ENCODE measurements around the gene HDHD3. TPM values are rescaled to one million over a fixed set of nuclear protein-coding genes. Genes with fewer than 3 reads are reported as not detected.

The HDHD3 gene
- total RNA-seq, 1 experiment from 2014 or later = 11.6 TPM

DNA sequence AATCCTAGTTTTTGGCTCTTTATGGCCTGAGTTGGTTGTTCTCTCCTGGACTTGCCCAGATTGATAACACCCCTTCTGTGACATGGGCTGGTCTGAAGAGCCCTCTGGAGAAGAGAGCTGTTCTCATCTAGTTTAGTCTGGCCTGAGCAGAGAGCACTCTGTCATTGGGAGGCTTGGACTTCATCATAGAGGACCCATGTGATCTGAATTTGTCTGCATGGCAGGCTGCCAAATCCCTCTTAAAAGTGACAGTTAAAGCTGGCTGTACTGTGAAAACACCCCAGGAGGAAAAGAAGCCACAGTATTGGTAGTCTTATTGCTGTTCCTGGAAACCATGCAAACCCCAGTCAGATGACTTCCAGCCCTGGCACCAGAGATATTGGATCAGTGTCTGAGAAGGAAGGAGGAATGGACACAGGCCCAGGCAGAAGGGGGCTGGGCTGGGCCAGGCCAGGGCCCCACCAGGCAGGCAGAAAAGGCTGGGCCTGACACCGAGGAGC, 33.0 kb downstream of the HDHD3 start:
- Histone ChIP-seq H3K27me3 (ENCODE audit: low read length) (0 out of 2 replicates have a peak, but pooled peaks cover 3% of the 10 kb centered on the region), H3K4me3 (ENCODE audit: low read length) (no peak overlapping the region), H3K27ac (ENCODE audit: low read length) (no peak overlapping the region), H4K20me1 (ENCODE audit: insufficient read depth, low read depth, low read length) (no peaks in the 10 kb centered on the region), H3K9ac (ENCODE audit: low read length) (no peak overlapping the region), H3K36me3 (ENCODE audit: insufficient read depth, low read length) (no peaks in the 10 kb centered on the region), H2AFZ (ENCODE audit: low read length) (peak overlapping the region; percentile 65; the same call in 1 of the 2 replicates), H3K9me2 (replicated peaks; ENCODE audit: insufficient read depth, low read length) (no peaks in the 10 kb centered on the region), H3K4me1 (ENCODE audit: low read length) (peaks cover 14% of the 10 kb centered on the region), H3K4me2 (ENCODE audit: low read depth, low read length, poor library complexity, severe bottlenecking) (no peak overlapping the region), H3K9me3 (ENCODE audit: low read length) (no peaks in the 10 kb centered on the region), H3K79me2 (ENCODE audit: low read length) (no peaks in the 10 kb centered on the region)
- DNase-seq = no peak

GRCh38 chr9:113341712-113342410, 34.9 kb downstream of the HDHD3 start:
- H3K4me2 ChIP-seq (ENCODE audit: low read depth, low read length, poor library complexity, severe bottlenecking) = no peak overlapping the region
- DNase-seq = no peak

DNA sequence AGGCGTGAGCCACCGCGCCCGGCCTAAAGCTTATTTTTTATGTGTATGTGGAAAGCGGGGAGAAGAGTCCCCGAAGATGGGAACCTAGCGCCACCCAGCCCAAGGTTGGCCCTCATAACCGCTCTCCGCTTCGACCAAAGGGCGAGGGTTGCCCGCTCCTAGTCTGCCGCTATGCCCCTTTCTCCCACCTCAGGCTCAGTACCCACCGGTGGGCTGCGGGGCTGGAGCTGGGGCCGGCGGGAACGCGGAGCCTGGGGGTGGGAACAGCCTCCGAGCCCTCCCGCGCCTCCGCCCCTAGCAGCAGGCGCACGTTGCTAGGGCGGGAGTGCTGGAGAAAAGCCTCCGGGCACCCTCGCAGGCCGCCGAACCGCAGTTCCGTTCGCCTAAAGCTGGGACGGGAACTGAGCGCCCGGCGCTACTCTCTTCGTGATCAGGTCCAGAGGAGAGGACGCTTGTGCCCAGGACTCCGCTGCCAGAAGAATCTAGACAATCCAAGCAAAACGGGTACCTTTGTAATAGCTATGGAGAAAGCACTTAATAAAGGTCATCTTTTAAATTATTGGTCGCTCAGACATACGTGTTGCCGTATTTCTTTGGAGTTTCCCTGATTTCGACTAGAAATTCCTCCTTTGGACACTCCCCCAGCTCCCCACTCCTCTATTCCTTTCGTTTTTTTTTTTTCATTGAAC, 36.6 kb downstream of the HDHD3 start, which contains the start of gene WDR31:
WDR31 (minus strand) TSS at position 265 of the 689 bp plus-strand sequence. CDS start 8,253 bp downstream, outside the sequence.
- Histone ChIP-seq H3K4me1 (ENCODE audit: low read length) (peaks cover 14% of the 10 kb centered on the region), H3K27ac (ENCODE audit: low read length) (no peak within 1 kb of the TSS)

More at GRCh38 chr9:113341712-113342410, 34.9 kb downstream of the HDHD3 start:
- Histone ChIP-seq H4K20me1 (ENCODE audit: insufficient read depth, low read depth, low read length) (no peaks in the 10 kb centered on the region), H3K27ac (ENCODE audit: low read length) (no peak overlapping the region), H3K9me2 (replicated peaks; ENCODE audit: insufficient read depth, low read length) (no peaks in the 10 kb centered on the region), H3K4me1 (ENCODE audit: low read length) (peaks cover 14% of the 10 kb centered on the region), H3K9me3 (ENCODE audit: low read length) (no peaks in the 10 kb centered on the region), H3K27me3 (ENCODE audit: low read length) (0 out of 2 replicates have a peak, but pooled peaks cover 3% of the 10 kb centered on the region), H3K9ac (ENCODE audit: low read length) (no peak overlapping the region), H3K4me3 (ENCODE audit: low read length) (no peak overlapping the region), H2AFZ (ENCODE audit: low read length) (no peak overlapping the region), H3K36me3 (ENCODE audit: insufficient read depth, low read length) (no peaks in the 10 kb centered on the region), H3K79me2 (ENCODE audit: low read length) (no peaks in the 10 kb centered on the region)

DNA sequence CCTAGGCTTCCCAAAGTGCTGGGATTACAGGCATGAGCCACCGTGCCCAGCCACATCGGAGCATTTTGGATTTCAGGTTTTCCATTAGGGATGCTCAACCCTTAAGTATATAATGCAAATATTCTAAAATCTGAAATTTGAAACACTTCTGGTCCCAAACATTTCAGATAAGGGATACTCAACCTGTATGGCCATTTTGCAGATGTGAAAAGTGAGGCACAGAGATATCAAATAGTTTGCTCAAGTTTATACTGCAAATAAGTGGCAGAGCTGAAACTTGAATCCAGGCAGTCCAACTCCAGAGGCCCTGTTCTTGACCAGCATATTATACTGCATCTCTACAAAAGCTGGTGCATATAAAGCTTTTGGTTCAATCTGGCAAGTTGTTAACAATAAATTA, 39.1 kb downstream of the HDHD3 start:
- H3K9me2 ChIP-seq (replicated peaks; ENCODE audit: insufficient read depth, low read length) = no peaks in the 10 kb centered on the region
- no peak for DNase-seq
- H3K27me3 ChIP-seq (ENCODE audit: low read length) = 0 out of 2 replicates have a peak, but pooled peaks cover 3% of the 10 kb centered on the region
- H3K4me3 ChIP-seq (ENCODE audit: low read length) = no peak overlapping the region
- no peak overlapping the region for H3K27ac ChIP-seq (ENCODE audit: low read length)
- H3K4me2 ChIP-seq (ENCODE audit: low read depth, low read length, poor library complexity, severe bottlenecking) = no peak overlapping the region
- no peak overlapping the region for H2AFZ ChIP-seq (ENCODE audit: low read length)
- H3K4me1 ChIP-seq (ENCODE audit: low read length) = peaks cover 14% of the 10 kb centered on the region
- no peaks in the 10 kb centered on the region for H3K36me3 ChIP-seq (ENCODE audit: insufficient read depth, low read length)
- H3K79me2 ChIP-seq (ENCODE audit: low read length) = no peaks in the 10 kb centered on the region
- H4K20me1 ChIP-seq (ENCODE audit: insufficient read depth, low read depth, low read length) = no peaks in the 10 kb centered on the region
- H3K9me3 ChIP-seq (ENCODE audit: low read length) = no peaks in the 10 kb centered on the region
- no peak overlapping the region for H3K9ac ChIP-seq (ENCODE audit: low read length)

More for the DNA sequence above, 36.6 kb downstream of the HDHD3 start, which contains the start of gene WDR31:
- Histone ChIP-seq H3K9me2 (replicated peaks; ENCODE audit: insufficient read depth, low read length) (no peaks in the 10 kb centered on the region), H3K4me3 (ENCODE audit: low read length) (peak within 1 kb of the TSS; percentile 90), H2AFZ (ENCODE audit: low read length) (peak within 1 kb of the TSS; percentile 99), H3K79me2 (ENCODE audit: low read length) (no peaks in the 10 kb centered on the region), H3K9ac (ENCODE audit: low read length) (peak within 1 kb of the TSS; percentile 79), H3K9me3 (ENCODE audit: low read length) (no peaks in the 10 kb centered on the region), H3K4me2 (ENCODE audit: low read depth, low read length, poor library complexity, severe bottlenecking) (peak within 1 kb of the TSS; percentile 83), H4K20me1 (ENCODE audit: insufficient read depth, low read depth, low read length) (no peaks in the 10 kb centered on the region), H3K36me3 (ENCODE audit: insufficient read depth, low read length) (no peaks in the 10 kb centered on the region), H3K27me3 (ENCODE audit: low read length) (0 out of 2 replicates have a peak, but pooled peaks cover 3% of the 10 kb centered on the region)
- peak; percentile 93 for DNase-seq

DNA sequence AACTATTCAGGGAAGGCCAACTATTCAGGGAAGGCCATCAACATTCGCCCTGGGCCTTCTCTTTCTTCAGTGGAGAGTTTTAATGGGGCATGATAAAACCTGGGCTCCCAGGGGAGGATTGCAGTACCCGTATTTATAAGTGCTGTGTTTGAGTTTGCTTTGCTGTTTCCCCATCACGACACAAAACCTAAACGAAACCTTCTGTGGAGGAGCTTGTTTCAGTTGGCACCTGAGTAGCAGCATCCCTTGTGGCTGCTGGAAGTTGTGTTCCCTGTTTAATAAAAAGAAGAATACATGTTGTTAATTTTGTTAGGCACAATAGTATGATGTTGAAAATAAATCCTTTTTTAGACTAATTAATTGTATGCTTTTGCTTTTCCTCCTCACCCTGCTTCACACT, 45.0 kb downstream of the HDHD3 start:
- H3K9ac ChIP-seq (ENCODE audit: low read length) = no peak overlapping the region
- H3K36me3 ChIP-seq (ENCODE audit: insufficient read depth, low read length) = no peaks in the 10 kb centered on the region
- H2AFZ ChIP-seq (ENCODE audit: low read length) = no peak overlapping the region
- no peaks in the 10 kb centered on the region for H3K4me1 ChIP-seq (ENCODE audit: low read length)
- no peak for DNase-seq
- no peaks in the 10 kb centered on the region for H3K27me3 ChIP-seq (ENCODE audit: low read length)
- H3K9me2 ChIP-seq (replicated peaks; ENCODE audit: insufficient read depth, low read length) = no peaks in the 10 kb centered on the region
- no peak overlapping the region for H3K27ac ChIP-seq (ENCODE audit: low read length)
- H3K79me2 ChIP-seq (ENCODE audit: low read length) = no peaks in the 10 kb centered on the region
- H3K9me3 ChIP-seq (ENCODE audit: low read length) = no peaks in the 10 kb centered on the region
- no peak overlapping the region for H3K4me3 ChIP-seq (ENCODE audit: low read length)
- H4K20me1 ChIP-seq (ENCODE audit: insufficient read depth, low read depth, low read length) = no peaks in the 10 kb centered on the region
- H3K4me2 ChIP-seq (ENCODE audit: low read depth, low read length, poor library complexity, severe bottlenecking) = no peak overlapping the region

- no peaks in the 10 kb centered on the region for H3K79me2 ChIP-seq (ENCODE audit: low read length)
- no peak overlapping the region for H3K9ac ChIP-seq (ENCODE audit: low read length)
- no peaks in the 10 kb centered on the region for H3K9me3 ChIP-seq (ENCODE audit: low read length)
- no peaks in the 10 kb centered on the region for H3K36me3 ChIP-seq (ENCODE audit: insufficient read depth, low read length)
- no peaks in the 10 kb centered on the region for H4K20me1 ChIP-seq (ENCODE audit: insufficient read depth, low read depth, low read length)
- DNase-seq = no peak
- H3K4me1 ChIP-seq (ENCODE audit: low read length) = no peaks in the 10 kb centered on the region
- H3K4me3 ChIP-seq (ENCODE audit: low read length) = no peak overlapping the region
- no peak overlapping the region for H3K27ac ChIP-seq (ENCODE audit: low read length)
- no peaks in the 10 kb centered on the region for H3K9me2 ChIP-seq (replicated peaks; ENCODE audit: insufficient read depth, low read length)
- no peaks in the 10 kb centered on the region for H3K27me3 ChIP-seq (ENCODE audit: low read length)
- no peak overlapping the region for H3K4me2 ChIP-seq (ENCODE audit: low read depth, low read length, poor library complexity, severe bottlenecking)
- no peak overlapping the region for H2AFZ ChIP-seq (ENCODE audit: low read length)
These were observed 48.6 kb downstream of the HDHD3 start for GRCh38 chr9:113328045-113328782.

- Histone ChIP-seq H3K36me3 (ENCODE audit: insufficient read depth, low read length) (no peaks in the 10 kb centered on the region), H3K4me1 (ENCODE audit: low read length) (no peaks in the 10 kb centered on the region), H3K9ac (ENCODE audit: low read length) (no peak overlapping the region), H4K20me1 (ENCODE audit: insufficient read depth, low read depth, low read length) (no peaks in the 10 kb centered on the region), H3K27me3 (ENCODE audit: low read length) (no peaks in the 10 kb centered on the region), H3K9me3 (ENCODE audit: low read length) (no peaks in the 10 kb centered on the region), H3K27ac (ENCODE audit: low read length) (no peak overlapping the region), H3K9me2 (replicated peaks; ENCODE audit: insufficient read depth, low read length) (no peaks in the 10 kb centered on the region), H2AFZ (ENCODE audit: low read length) (no peak overlapping the region), H3K4me2 (ENCODE audit: low read depth, low read length, poor library complexity, severe bottlenecking) (no peak overlapping the region), H3K79me2 (ENCODE audit: low read length) (no peaks in the 10 kb centered on the region), H3K4me3 (ENCODE audit: low read length) (no peak overlapping the region)
- no peak for DNase-seq
These were observed 50.6 kb downstream of the HDHD3 start for GRCh38 chr9:113326230-113326629.
